Keratinocyte (primary cell): ENCODE results near the gene F12. TPM values are rescaled to one million over a fixed set of nuclear protein-coding genes. Genes with fewer than 3 reads are reported as not detected.
A peak's percentile ranks its signal among the peaks of the same experiment; 100 is the strongest.

Source experiments
- DNase-seq: peaks from one replicate; pipeline ENCODE4 v3.0.0-alpha.2; 2011; ENCODE audit warnings: low read depth, missing footprints, low spot score
- FAIRE-seq: peaks from 2 replicates; lab custom pipeline; 2011; peaks lifted over from hg19 to GRCh38; lab: Jason Lieb, UNC
- H2AFZ ChIP-seq: 2 replicates; pipeline ENCODE4 v1.6.0; 2012; ENCODE audit warnings: low read length, control low read depth, inconsistent platforms; ENCODE audit not compliant: control insufficient read depth
- H3K27ac ChIP-seq: 2 replicates; pipeline ENCODE4 v1.5.1; 2011; ENCODE audit warnings: low read length; ENCODE audit not compliant: control insufficient read depth, insufficient read depth
- H3K27me3 ChIP-seq: 3 replicates; pipeline ENCODE4 v1.6.0; 2011; ENCODE audit warnings: low read length; ENCODE audit not compliant: control insufficient read depth, insufficient read depth; ENCODE audit errors: extremely low read depth
- H3K36me3 ChIP-seq, 2 experiments: 2 replicates in 1 of 2; 3 replicates in 1 of 2; pipeline ENCODE4 v1.5.1; 2011; ENCODE audit warnings: low read length in 2 of 2, mild to moderate bottlenecking in 1 of 2; ENCODE audit not compliant: control insufficient read depth in 2 of 2, insufficient read depth in 2 of 2; ENCODE audit errors: extremely low read depth in 1 of 2
- H3K4me1 ChIP-seq: 3 replicates; pipeline ENCODE4 v1.5.1; 2011; ENCODE audit warnings: low read length; ENCODE audit not compliant: control insufficient read depth, insufficient read depth; ENCODE audit errors: extremely low read depth
- H3K4me2 ChIP-seq: 3 replicates; pipeline ENCODE4 v1.6.0; 2011; ENCODE audit warnings: low read depth, low read length; ENCODE audit not compliant: control insufficient read depth, insufficient read depth; ENCODE audit errors: extremely low read depth
- H3K4me3 ChIP-seq, 3 experiments: fragments of 200-600 bp in 1 of 3; sonication (generic) in 1 of 3; 2 replicates in 2 of 3; 3 replicates in 1 of 3; pipeline ENCODE4 v1.5.1; 2011 to 2016; ENCODE audit warnings: low read length in 3 of 3, mild to moderate bottlenecking in 3 of 3, control low read depth in 2 of 3, inconsistent platforms in 1 of 3, low read depth in 1 of 3, mixed read lengths in 1 of 3, mixed run types in 1 of 3, moderate library complexity in 1 of 3; ENCODE audit not compliant: control insufficient read depth in 2 of 3, insufficient read depth in 2 of 3; ENCODE audit errors: extremely low read depth in 1 of 3
- H3K79me2 ChIP-seq: 2 replicates; pipeline ENCODE4 v1.6.0; 2012; ENCODE audit warnings: low read length; ENCODE audit not compliant: control insufficient read depth, insufficient read depth
- H3K9ac ChIP-seq: 3 replicates; pipeline ENCODE4 v1.6.0; 2011; ENCODE audit warnings: low read length; ENCODE audit not compliant: control insufficient read depth, insufficient read depth; ENCODE audit errors: extremely low read depth
- H3K9me1 ChIP-seq: 3 replicates; pipeline ENCODE4 v1.6.0; 2011; ENCODE audit warnings: low read length; ENCODE audit not compliant: control insufficient read depth, insufficient read depth; ENCODE audit errors: extremely low read depth
- H3K9me3 ChIP-seq: 2 replicates; pipeline ENCODE4 v1.5.1; 2012; ENCODE audit warnings: low read depth, low read length; ENCODE audit not compliant: control insufficient read depth
- H4K20me1 ChIP-seq: 3 replicates; pipeline ENCODE4 v1.6.0; 2011; ENCODE audit warnings: low read length; ENCODE audit not compliant: control insufficient read depth, insufficient read depth; ENCODE audit errors: extremely low read depth
- EZH2 ChIP-seq: IDR thresholded peaks from one replicate; pipeline ENCODE4 v1.6.1; 2012; ENCODE audit warnings: inconsistent platforms, mild to moderate bottlenecking, low read length, moderate library complexity
- dilution Hi-C: fragments of 300-500 bp; cut with MboI; formaldehyde crosslinking; loops from one replicate; pipeline ENCODE4 v1.7.0; 2020; ENCODE audit warnings: low sequenced_read_pairs; ENCODE audit not compliant: extremely low pct_ligation_motif_present
- polyA plus RNA-seq, 5 experiments: library from polyadenylated mRNA; depleted of rRNA in 3 of 5; stranded (reverse) in 3 of 5; stranded (forward) in 1 of 5; unstranded in 1 of 5; fragments of >200 nt; gene quantifications; 1 replicate in 1 of 5; 2 replicates in 3 of 5; 3 replicates in 1 of 5; pipeline versions ENCODE4 v1.2.1 to v1.2.3, GENCODE V29; 2011 to 2012; ENCODE audit warnings: missing spikeins in 2 of 5, low read depth in 1 of 5, low replicate concordance in 1 of 5
- TF ChIP-seq, protein P1 (sequence below), 3 experiments: IDR thresholded peaks in 1 of 3; conservative IDR thresholded peaks in 1 of 3; optimal IDR thresholded peaks in 1 of 3; 2 replicates in 2 of 3; 3 replicates in 1 of 3; pipeline versions ENCODE3 to v1.5.1; 2011; ENCODE audit warnings: low read length in 3 of 3, mild to moderate bottlenecking in 3 of 3, moderate library complexity in 2 of 3, control low read depth in 1 of 3, inconsistent platforms in 1 of 3; ENCODE audit not compliant: insufficient read depth in 2 of 3; ENCODE audit errors: extremely low read depth in 1 of 3

Gene F12
- polyA plus RNA-seq, 1 donor (not counting 4 experiments of a cell fraction or from before 2014, with no cell fraction given), result 7.7 TPM

DNA sequence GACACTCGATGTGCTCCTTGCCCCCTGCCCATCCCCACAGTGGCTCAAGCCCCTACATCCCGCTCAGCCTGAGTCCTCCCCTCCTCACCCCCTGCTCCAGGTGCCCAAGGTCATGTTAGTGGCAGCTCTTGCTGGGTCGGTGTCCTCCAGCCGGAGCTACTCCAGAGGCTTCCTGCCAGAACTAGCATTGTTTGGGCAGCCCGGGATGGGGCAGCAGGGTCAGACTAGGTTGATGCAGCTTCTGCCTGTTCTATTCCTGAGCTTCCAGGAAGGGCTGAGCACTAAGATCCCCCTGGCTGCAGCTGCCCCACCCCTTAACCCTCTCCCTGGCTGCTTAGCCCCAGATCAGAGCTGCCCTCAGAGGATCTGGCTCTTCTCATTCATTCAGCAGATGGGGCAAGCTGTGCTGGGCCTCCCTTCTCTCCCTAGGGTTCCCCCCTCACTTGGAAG lies 51.0 kb downstream of the F12 start:
- H3K9ac ChIP-seq, result peak overlapping the region; percentile 78
- H3K27ac ChIP-seq, result peak overlapping the region; percentile 47
- dilution Hi-C loops, result no loop called here
- peak overlapping the region; percentile 95 for H3K4me2 ChIP-seq
- H3K4me1 ChIP-seq, result peaks cover 33% of the 10 kb centered on the region
- H3K27me3 ChIP-seq, result no peaks in the 10 kb centered on the region
- no peaks in the 10 kb centered on the region for H3K79me2 ChIP-seq
- TF ChIP-seq, protein P1, sequence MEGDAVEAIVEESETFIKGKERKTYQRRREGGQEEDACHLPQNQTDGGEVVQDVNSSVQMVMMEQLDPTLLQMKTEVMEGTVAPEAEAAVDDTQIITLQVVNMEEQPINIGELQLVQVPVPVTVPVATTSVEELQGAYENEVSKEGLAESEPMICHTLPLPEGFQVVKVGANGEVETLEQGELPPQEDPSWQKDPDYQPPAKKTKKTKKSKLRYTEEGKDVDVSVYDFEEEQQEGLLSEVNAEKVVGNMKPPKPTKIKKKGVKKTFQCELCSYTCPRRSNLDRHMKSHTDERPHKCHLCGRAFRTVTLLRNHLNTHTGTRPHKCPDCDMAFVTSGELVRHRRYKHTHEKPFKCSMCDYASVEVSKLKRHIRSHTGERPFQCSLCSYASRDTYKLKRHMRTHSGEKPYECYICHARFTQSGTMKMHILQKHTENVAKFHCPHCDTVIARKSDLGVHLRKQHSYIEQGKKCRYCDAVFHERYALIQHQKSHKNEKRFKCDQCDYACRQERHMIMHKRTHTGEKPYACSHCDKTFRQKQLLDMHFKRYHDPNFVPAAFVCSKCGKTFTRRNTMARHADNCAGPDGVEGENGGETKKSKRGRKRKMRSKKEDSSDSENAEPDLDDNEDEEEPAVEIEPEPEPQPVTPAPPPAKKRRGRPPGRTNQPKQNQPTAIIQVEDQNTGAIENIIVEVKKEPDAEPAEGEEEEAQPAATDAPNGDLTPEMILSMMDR (optimal IDR thresholded peaks at IDR 0.05 in 1 of 3, IDR thresholded peaks at IDR 0.05 in 1 of 3, conservative IDR thresholded peaks at IDR 0.05 in 1 of 3; ENCODE audit: extremely low read depth in 1 of 3, insufficient read depth in 2 of 3, low read length in 3 of 3), result no peak
- TF ChIP-seq EZH2, result no peak
- H3K4me3 ChIP-seq, result peak overlapping the region; percentile 42 to 77 (median 74)
- H3K9me1 ChIP-seq, result no peaks in the 10 kb centered on the region
- no peaks in the 10 kb centered on the region for H3K36me3 ChIP-seq
- no peaks in the 10 kb centered on the region for H3K9me3 ChIP-seq
- FAIRE-seq (no peak), DNase-seq (no peak)
- H2AFZ ChIP-seq, result peak overlapping the region; percentile 90
- H4K20me1 ChIP-seq, result no peaks in the 10 kb centered on the region

DNA sequence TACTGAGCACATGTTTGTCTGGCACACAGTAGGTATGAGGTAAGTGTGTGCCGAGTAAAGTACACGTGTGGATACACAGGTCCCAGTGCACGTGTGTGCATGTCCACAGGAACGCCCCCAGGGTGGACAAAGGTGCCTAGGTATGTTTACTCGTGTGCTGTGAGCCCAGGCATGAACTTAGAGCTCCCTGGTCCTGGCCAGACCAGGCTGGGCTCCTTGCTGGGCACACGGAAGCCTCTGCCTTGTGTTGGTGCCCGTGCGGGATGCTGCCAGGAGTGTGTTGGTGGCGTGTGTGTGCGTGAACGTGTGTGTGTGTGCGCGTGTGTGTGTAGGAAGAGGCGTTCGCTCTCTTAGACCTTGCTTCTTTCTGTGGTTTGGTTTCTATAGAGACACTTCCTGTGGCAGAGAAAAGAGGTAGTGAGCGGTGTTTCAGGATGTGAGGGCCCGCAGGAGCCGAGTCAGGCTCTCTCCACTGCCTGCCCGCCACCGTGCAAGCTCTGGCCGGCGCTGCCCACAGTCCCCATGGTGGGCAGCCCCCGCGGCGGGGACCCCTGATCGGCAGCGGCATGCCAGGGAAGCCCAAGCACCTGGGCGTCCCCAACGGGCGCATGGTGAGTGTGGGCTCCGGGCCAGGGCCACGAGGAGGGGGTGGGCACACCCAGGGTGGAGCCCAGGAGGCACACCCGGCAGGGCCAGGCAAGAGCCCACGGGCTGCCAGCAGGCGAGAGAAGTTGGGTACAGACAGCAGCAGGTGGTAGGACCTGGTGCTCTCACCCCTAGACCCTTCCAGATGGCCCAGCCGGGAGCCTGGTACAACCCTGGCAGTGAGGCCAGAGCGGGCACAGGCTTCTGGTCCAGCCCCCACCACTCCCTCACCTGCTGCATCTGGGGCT lies 51.7 kb downstream of the F12 start, which contains the start of gene RGS14:
Gene RGS14 (plus strand): TSS at position 466 of the 893 bp plus-strand sequence. CDS start 101 bp downstream, at position 567.
- Histone ChIP-seq H3K4me1 (peaks cover 29% of the 10 kb centered on the region), H3K4me3 (peak within 1 kb of the TSS; percentile 42 to 77 (median 74)), H3K4me2 (peak within 1 kb of the TSS; percentile 95), H3K79me2 (no peaks in the 10 kb centered on the region), H3K9me1 (no peaks in the 10 kb centered on the region), H4K20me1 (no peaks in the 10 kb centered on the region), H3K9me3 (no peaks in the 10 kb centered on the region), H3K9ac (peak within 1 kb of the TSS; percentile 78), H3K36me3 (no peaks in the 10 kb centered on the region), H3K27ac (peak within 1 kb of the TSS; percentile 47), H3K27me3 (no peaks in the 10 kb centered on the region), H2AFZ (peak within 1 kb of the TSS; percentile 90)
- TF ChIP-seq, protein P1 (optimal IDR thresholded peaks at IDR 0.05 in 1 of 3, IDR thresholded peaks at IDR 0.05 in 1 of 3, conservative IDR thresholded peaks at IDR 0.05 in 1 of 3; ENCODE audit: extremely low read depth in 1 of 3, insufficient read depth in 2 of 3, low read length in 3 of 3), result no peak
- TF ChIP-seq EZH2, result no peak
- dilution Hi-C loops, result no loop called here
- no peak for DNase-seq
- FAIRE-seq, result peak; percentile 70
